HepG2 (cell line): Measurements from ENCODE around the gene SH3YL1. TPM values are rescaled to one million over a fixed set of nuclear protein-coding genes. Genes with fewer than 3 reads are reported as not detected.
A peak's percentile ranks its signal among the peaks of the same experiment; 100 is the strongest.

Source experiments
- MAZ ChIP-seq, 2 experiments: sonication (generic) in 1 of 2; formaldehyde crosslinking in 1 of 2; IDR thresholded peaks; 2 replicates each; pipeline versions ENCODE4 v1.5.0 to v1.6.1; 2012 to 2020; ENCODE audit warnings: low read depth in 2 of 2, mild to moderate bottlenecking in 2 of 2, borderline replicate concordance in 1 of 2, improper control_type of control experiment in 1 of 2, low read length in 1 of 2, missing genetic modification reagents in 1 of 2, moderate library complexity in 1 of 2
- NFKB2 ChIP-seq: sonication (generic); formaldehyde crosslinking; IDR thresholded peaks from 2 replicates; pipeline ENCODE4 v1.4.0; 2020; ENCODE audit warnings: missing genetic modification reagents, borderline replicate concordance
- PHB2 ChIP-seq: fragments of 450-650 bp; IDR thresholded peaks from 2 replicates; pipeline ENCODE4 v1.6.1; 2018; ENCODE audit not compliant: partially characterized antibody
- RARA ChIP-seq: IDR thresholded peaks from 2 replicates; pipeline ENCODE4 v1.6.1; 2016; ENCODE audit warnings: missing genetic modification reagents, missing compliant biosample characterization
- SETDB1 ChIP-seq: sonication (generic); formaldehyde crosslinking; IDR thresholded peaks from 2 replicates; pipeline ENCODE4 v1.5.1; 2020; ENCODE audit warnings: missing genetic modification reagents, mild to moderate bottlenecking, borderline replicate concordance
- SRSF9 ChIP-seq: fragments of 200-400 bp; formaldehyde crosslinking; IDR thresholded peaks from 2 replicates; pipeline ENCODE4 v1.6.1; 2018; ENCODE audit warnings: borderline replicate concordance, mild to moderate bottlenecking, low read depth, low read length; ENCODE audit not compliant: insufficient read depth, poor library complexity, severe bottlenecking
- THYN1 ChIP-seq: sonication (generic); formaldehyde crosslinking; IDR thresholded peaks from 2 replicates; pipeline ENCODE4 v1.8.1; 2023; ENCODE audit warnings: low read depth, mild to moderate bottlenecking, moderate library complexity, missing genetic modification reagents, borderline replicate concordance
- ZFP62 ChIP-seq: sonication (generic); formaldehyde crosslinking; IDR thresholded peaks from 2 replicates; pipeline ENCODE4 v1.4.0; 2020; ENCODE audit warnings: missing genetic modification reagents
- ZHX1 ChIP-seq: sonication (generic); formaldehyde crosslinking; IDR thresholded peaks from 2 replicates; pipeline ENCODE4 v1.8.1; 2022; ENCODE audit warnings: low read depth, mild to moderate bottlenecking, missing genetic modification reagents
- ZHX2 ChIP-seq, 2 experiments: sonication (generic) in 1 of 2; formaldehyde crosslinking in 1 of 2; IDR thresholded peaks; 2 replicates each; pipeline versions ENCODE4 v1.6.1 to v1.9.0; 2014 to 2022; ENCODE audit warnings: antibody characterized with exemption in 1 of 2, borderline replicate concordance in 1 of 2, inconsistent platforms in 1 of 2, low read depth in 1 of 2, missing genetic modification reagents in 1 of 2
- ZKSCAN8 ChIP-seq: IDR thresholded peaks from 2 replicates; pipeline ENCODE4 v1.6.1; 2016; ENCODE audit warnings: borderline replicate concordance, missing genetic modification reagents, missing compliant biosample characterization
- ZNF484 ChIP-seq: sonication (generic); formaldehyde crosslinking; IDR thresholded peaks from 2 replicates; pipeline ENCODE4 v1.5.1; 2020; ENCODE audit warnings: mild to moderate bottlenecking, low read depth, missing genetic modification reagents, borderline replicate concordance
- polyA plus RNA-seq, 8 experiments: library from polyadenylated mRNA; depleted of rRNA in 3 of 8; stranded (reverse) in 7 of 8; unstranded in 1 of 8; fragments of >200 nt; fragmentation: Illumina TruSeq in 4 of 8; extraction: Trizol in 4 of 8; gene quantifications; 2 replicates each; pipeline versions ENCODE4 v1.2.1 to v1.2.3, GENCODE V29; 2011 to 2016; ENCODE audit warnings: low read depth in 4 of 8, missing spikeins in 1 of 8, mixed read lengths in 1 of 8; ENCODE audit not compliant: insufficient read depth in 1 of 8
- total RNA-seq, 5 experiments: library from RNA; depleted of rRNA; stranded (reverse); fragments of >200 nt; fragmentation: Illumina TruSeq; extraction: Trizol; gene quantifications; 2 replicates each; pipeline ENCODE4 v1.2.3, GENCODE V29; 2016; ENCODE audit warnings: low read depth in 1 of 5
- TF ChIP-seq, protein P1 (sequence below): sonication (generic); formaldehyde crosslinking; IDR thresholded peaks from 2 replicates; pipeline ENCODE4 v1.9.0; 2021; ENCODE audit warnings: missing genetic modification reagents, borderline replicate concordance

The SH3YL1 gene
- total and polyA plus RNA-seq, 2 of the 13 experiments (the other 11 are each of a cell fraction or from before 2014, with no cell fraction given), result 13.0 to 48.2 TPM

GRCh38 chr2:234421-234820, 29.4 kb downstream of the SH3YL1 start (continued):
- TF ChIP-seq, protein P1, sequence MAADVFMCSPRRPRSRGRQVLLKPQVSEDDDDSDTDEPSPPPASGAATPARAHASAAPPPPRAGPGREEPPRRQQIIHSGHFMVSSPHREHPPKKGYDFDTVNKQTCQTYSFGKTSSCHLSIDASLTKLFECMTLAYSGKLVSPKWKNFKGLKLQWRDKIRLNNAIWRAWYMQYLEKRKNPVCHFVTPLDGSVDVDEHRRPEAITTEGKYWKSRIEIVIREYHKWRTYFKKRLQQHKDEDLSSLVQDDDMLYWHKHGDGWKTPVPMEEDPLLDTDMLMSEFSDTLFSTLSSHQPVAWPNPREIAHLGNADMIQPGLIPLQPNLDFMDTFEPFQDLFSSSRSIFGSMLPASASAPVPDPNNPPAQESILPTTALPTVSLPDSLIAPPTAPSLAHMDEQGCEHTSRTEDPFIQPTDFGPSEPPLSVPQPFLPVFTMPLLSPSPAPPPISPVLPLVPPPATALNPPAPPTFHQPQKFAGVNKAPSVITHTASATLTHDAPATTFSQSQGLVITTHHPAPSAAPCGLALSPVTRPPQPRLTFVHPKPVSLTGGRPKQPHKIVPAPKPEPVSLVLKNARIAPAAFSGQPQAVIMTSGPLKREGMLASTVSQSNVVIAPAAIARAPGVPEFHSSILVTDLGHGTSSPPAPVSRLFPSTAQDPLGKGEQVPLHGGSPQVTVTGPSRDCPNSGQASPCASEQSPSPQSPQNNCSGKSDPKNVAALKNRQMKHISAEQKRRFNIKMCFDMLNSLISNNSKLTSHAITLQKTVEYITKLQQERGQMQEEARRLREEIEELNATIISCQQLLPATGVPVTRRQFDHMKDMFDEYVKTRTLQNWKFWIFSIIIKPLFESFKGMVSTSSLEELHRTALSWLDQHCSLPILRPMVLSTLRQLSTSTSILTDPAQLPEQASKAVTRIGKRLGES (CRISPR knock-in tag), result no peak
- no peak for TF ChIP-seq NFKB2
- peak; percentile 99 for TF ChIP-seq ZKSCAN8
- no peak for TF ChIP-seq ZNF484
- 0 out of 2 replicates have a peak, but pooled peaks have one; percentile 34 for TF ChIP-seq ZHX1 (CRISPR knock-in tag)
- no peak for TF ChIP-seq ZHX2 (IDR thresholded peaks at IDR 0.05; ENCODE audit: low read depth)
- TF ChIP-seq ZHX2 (CRISPR knock-in tag; IDR thresholded peaks at IDR 0.05; ENCODE audit: borderline replicate concordance), result no peak
- TF ChIP-seq SRSF9, result no peak
- no peak for TF ChIP-seq MAZ (IDR thresholded peaks at IDR 0.05; ENCODE audit: borderline replicate concordance, low read depth, low read length)
- TF ChIP-seq MAZ (CRISPR knock-in tag; IDR thresholded peaks at IDR 0.05; ENCODE audit: low read depth), result no peak
- no peak for TF ChIP-seq THYN1 (CRISPR knock-in tag)
- 0 out of 2 replicates have a peak, but pooled peaks have one; percentile 41 for TF ChIP-seq RARA (CRISPR knock-in tag)
- TF ChIP-seq PHB2, result no peak
- TF ChIP-seq SETDB1 (CRISPR knock-in tag), result no peak
- no peak for TF ChIP-seq ZFP62 (CRISPR knock-in tag)
